Hepatocyte (in vitro differentiated cells): ENCODE measurements around the gene GPRC5C. TPM values are rescaled to one million over a fixed set of nuclear protein-coding genes. Genes with fewer than 3 reads are reported as not detected.

Experiments
- DNase-seq: peaks from one replicate; pipeline ENCODE4 v3.0.0-alpha.2; 2016; ENCODE audit warnings: low spot score
- H2AFZ ChIP-seq: fragments of 200-600 bp; sonication (generic); 2 replicates; pipeline ENCODE4 v1.6.0; 2016; ENCODE audit warnings: antibody characterized with exemption, mild to moderate bottlenecking
- H3K27ac ChIP-seq: fragments of 200-600 bp; sonication (generic); 2 replicates; pipeline ENCODE4 v1.5.1; 2016; ENCODE audit warnings: mild to moderate bottlenecking
- H3K27me3 ChIP-seq: fragments of 200-600 bp; sonication (generic); 2 replicates; pipeline ENCODE4 v1.6.1; 2016
- H3K36me3 ChIP-seq: fragments of 200-600 bp; sonication (generic); replicated peaks from 2 replicates; pipeline ENCODE4 v1.5.1; 2016; ENCODE audit warnings: low read depth; ENCODE audit not compliant: insufficient read depth
- H3K4me1 ChIP-seq: fragments of 200-600 bp; sonication (generic); 2 replicates; pipeline ENCODE4 v1.5.1; 2016; ENCODE audit warnings: mild to moderate bottlenecking, moderate library complexity; ENCODE audit not compliant: insufficient read depth
- H3K4me2 ChIP-seq: fragments of 200-600 bp; sonication (generic); 2 replicates; pipeline ENCODE4 v1.6.0; 2016
- H3K4me3 ChIP-seq: fragments of 200-600 bp; sonication (generic); 2 replicates; pipeline ENCODE4 v1.5.1; 2016; ENCODE audit warnings: mild to moderate bottlenecking
- H3K79me2 ChIP-seq: fragments of 200-600 bp; sonication (generic); 2 replicates; pipeline ENCODE4 v1.6.0; 2017; ENCODE audit warnings: mild to moderate bottlenecking
- H3K9me2 ChIP-seq: fragments of 200-600 bp; sonication (generic); replicated peaks from 2 replicates; pipeline ENCODE4 v1.6.0; 2017; ENCODE audit warnings: mild to moderate bottlenecking; ENCODE audit not compliant: insufficient read depth
- H3K9me3 ChIP-seq: fragments of 200-600 bp; sonication (generic); 2 replicates; pipeline ENCODE4 v1.5.1; 2016; ENCODE audit warnings: low read depth, mild to moderate bottlenecking
- H4K20me1 ChIP-seq: fragments of 200-600 bp; sonication (generic); 2 replicates; pipeline ENCODE4 v1.6.0; 2016; ENCODE audit warnings: mild to moderate bottlenecking; ENCODE audit not compliant: insufficient read depth, poor library complexity, severe bottlenecking
- CTCF ChIP-seq: fragments of 200-600 bp; sonication (generic); IDR thresholded peaks from 2 replicates; pipeline ENCODE4 v1.5.1; 2016; ENCODE audit warnings: antibody characterized with exemption, mild to moderate bottlenecking; ENCODE audit not compliant: poor library complexity
- EZH2 ChIP-seq: fragments of 200-600 bp; sonication (generic); IDR thresholded peaks from 2 replicates; pipeline ENCODE4 v1.6.1; 2016; ENCODE audit warnings: antibody characterized with exemption, mild to moderate bottlenecking, borderline replicate concordance
- EZH2phosphoT487 ChIP-seq: fragments of 200-600 bp; sonication (generic); IDR thresholded peaks from one replicate; pipeline ENCODE4 v1.6.1; 2018; ENCODE audit warnings: antibody characterized with exemption, mild to moderate bottlenecking, low read depth, moderate library complexity; ENCODE audit not compliant: unreplicated experiment, severe bottlenecking
- WGBS: methylation state at CpG from one replicate; pipeline ENCODE4 v1.1.6; 2016; ENCODE audit warnings: low lambda C conversion rate; ENCODE audit errors: missing lambda C conversion rate; 5-methylcytosine and 5-hydroxymethylcytosine counted together
- polyA plus RNA-seq: library from polyadenylated mRNA; unstranded; fragments of >200 nt; fragmentation: Nextera tagmentation; extraction: Ambion mirVana; gene quantifications from 2 replicates; pipeline ENCODE4 v1.2.1, GENCODE V29; 2016
- total RNA-seq: library from RNA; depleted of rRNA; stranded (reverse); fragments of >200 nt; gene quantifications from 2 replicates; pipeline ENCODE4 v1.2.3, GENCODE V29; 2014

Gene GPRC5C
- total and polyA plus RNA-seq, 2 experiments from 2014 or later, result 150 to 237 TPM

GRCh38 chr17:74389937-74390679, 41.8 kb upstream of the GPRC5C start:
- 89% methylated on average over 2 of the region's 2 CpGs for WGBS
- H3K36me3 ChIP-seq, result no peaks in the 10 kb centered on the region
- no peaks in the 10 kb centered on the region for H3K79me2 ChIP-seq
- no peaks in the 10 kb centered on the region for H4K20me1 ChIP-seq
- DNase-seq, result no peak
- no peaks in the 10 kb centered on the region for H3K27me3 ChIP-seq
- no peak overlapping the region for H3K4me3 ChIP-seq
- H3K9me2 ChIP-seq, result no peaks in the 10 kb centered on the region
- H3K4me2 ChIP-seq, result no peak overlapping the region
- peak overlapping the region; percentile 38 for H3K27ac ChIP-seq
- H3K4me1 ChIP-seq, result peaks cover 10% of the 10 kb centered on the region
- no peak overlapping the region for H2AFZ ChIP-seq
- TF ChIP-seq CTCF, result no peak
- no peak for TF ChIP-seq EZH2phosphoT487
- no peak for TF ChIP-seq EZH2
- no peaks in the 10 kb centered on the region for H3K9me3 ChIP-seq

GRCh38 chr17:74390680-74391653, 40.9 kb upstream of the GPRC5C start:
- DNase-seq, result no peak
- no peaks in the 10 kb centered on the region for H3K27me3 ChIP-seq
- no peaks in the 10 kb centered on the region for H3K79me2 ChIP-seq
- H2AFZ ChIP-seq, result no peak overlapping the region
- peak overlapping the region; percentile 38 for H3K27ac ChIP-seq
- H3K9me2 ChIP-seq, result no peaks in the 10 kb centered on the region
- no peak overlapping the region for H3K4me3 ChIP-seq
- no peaks in the 10 kb centered on the region for H4K20me1 ChIP-seq
- H3K4me2 ChIP-seq, result no peak overlapping the region
- H3K9me3 ChIP-seq, result no peaks in the 10 kb centered on the region
- 74% methylated on average over 11 of the region's 11 CpGs for WGBS
- no peaks in the 10 kb centered on the region for H3K36me3 ChIP-seq
- peaks cover 10% of the 10 kb centered on the region for H3K4me1 ChIP-seq
- TF ChIP-seq EZH2phosphoT487 (no peak), CTCF (no peak), EZH2 (no peak)

GRCh38 chr17:74391771-74392170, 40.1 kb upstream of the GPRC5C start:
- H3K36me3 ChIP-seq, result no peaks in the 10 kb centered on the region
- H3K4me2 ChIP-seq, result no peak overlapping the region
- no peak overlapping the region for H2AFZ ChIP-seq
- WGBS, result 82% methylated on average over 5 of the region's 5 CpGs
- H3K9me2 ChIP-seq, result no peaks in the 10 kb centered on the region
- no peak for DNase-seq
- TF ChIP-seq CTCF (no peak), EZH2phosphoT487 (no peak), EZH2 (no peak)
- no peak overlapping the region for H3K27ac ChIP-seq
- no peaks in the 10 kb centered on the region for H4K20me1 ChIP-seq
- no peaks in the 10 kb centered on the region for H3K9me3 ChIP-seq
- H3K27me3 ChIP-seq, result no peaks in the 10 kb centered on the region
- H3K4me1 ChIP-seq, result peaks cover 10% of the 10 kb centered on the region
- H3K4me3 ChIP-seq, result no peak overlapping the region
- no peaks in the 10 kb centered on the region for H3K79me2 ChIP-seq
